HG03378 (cell line): Measurements from ENCODE around the gene RAD51D.
A peak's percentile ranks its signal among the peaks of the same experiment; 100 is the strongest.
"Not testable (repeated sequence)": the region's sequence is repeated elsewhere in the genome, so short reads cannot be mapped to it uniquely, and the experiment has no call there.

ENCODE experiments used
- ATAC-seq: cut with Tn5 transposase; IDR thresholded peaks from one replicate; pipeline ENCODE4 v1.9.1; 2021; ENCODE audit warnings: mild to moderate bottlenecking, moderate library complexity; ENCODE audit not compliant: unreplicated experiment

Gene RAD51D

DNA sequence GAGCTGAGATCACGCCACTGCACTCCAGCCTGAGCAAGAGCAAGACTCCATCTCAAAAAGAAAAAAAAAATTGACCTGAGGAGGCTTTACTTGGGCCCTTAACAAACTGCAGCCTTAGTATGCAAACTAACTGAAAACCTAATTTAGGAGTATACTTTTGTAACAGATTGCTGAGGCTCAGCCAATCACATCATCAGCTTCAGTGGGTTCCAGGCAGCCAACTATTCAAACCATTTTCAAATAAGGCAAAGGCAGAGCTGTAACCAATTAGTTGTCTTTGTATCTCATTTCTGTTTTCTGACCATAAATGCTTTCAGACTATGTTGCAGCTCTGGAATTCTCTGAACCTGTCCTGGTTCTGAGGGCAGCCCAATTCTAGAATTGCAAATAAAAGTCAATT is 23.9 kb downstream of the RAD51D start:
- ATAC-seq: no peak

DNA sequence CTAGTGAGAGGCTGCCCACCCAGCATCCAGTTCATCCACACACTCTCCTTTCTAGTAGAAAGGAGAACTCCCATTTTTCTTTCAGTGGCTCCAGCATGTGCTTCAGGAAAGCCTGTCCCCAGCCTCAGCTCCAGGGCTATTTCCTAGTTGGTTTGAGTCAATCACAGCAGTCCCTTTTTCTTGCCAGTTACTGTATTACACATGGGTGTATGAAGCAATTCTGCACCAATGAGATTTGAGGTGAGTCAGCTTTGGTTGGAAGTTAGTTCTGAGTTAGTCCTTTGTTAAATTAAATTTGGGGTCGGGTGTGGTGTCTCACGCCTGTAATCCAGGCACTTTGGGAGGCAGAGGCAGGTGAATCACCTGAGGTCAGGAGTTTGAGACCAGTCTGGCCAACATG is 24.8 kb downstream of the RAD51D start:
- ATAC-seq: no peak

DNA sequence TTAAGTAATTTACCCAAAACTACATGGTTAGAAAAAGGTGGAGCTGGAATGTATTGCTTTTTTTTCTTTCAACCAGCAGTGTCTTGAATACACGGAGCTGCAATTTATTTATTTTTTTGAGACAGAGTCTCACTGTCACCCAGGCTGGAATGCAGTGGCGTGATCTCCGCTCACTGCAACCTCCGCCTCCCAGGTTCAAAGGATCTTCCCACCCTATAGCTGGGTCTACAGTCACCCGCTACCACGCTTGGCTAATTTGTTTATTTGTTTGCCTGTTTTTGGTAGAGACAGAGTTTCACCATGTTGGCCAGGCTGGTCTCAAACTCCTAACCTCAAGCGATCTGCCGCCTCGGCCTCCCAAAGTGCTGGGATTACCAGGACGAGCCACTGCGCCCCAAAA is 29.0 kb downstream of the RAD51D start:
- ATAC-seq: not testable (repeated sequence)

DNA sequence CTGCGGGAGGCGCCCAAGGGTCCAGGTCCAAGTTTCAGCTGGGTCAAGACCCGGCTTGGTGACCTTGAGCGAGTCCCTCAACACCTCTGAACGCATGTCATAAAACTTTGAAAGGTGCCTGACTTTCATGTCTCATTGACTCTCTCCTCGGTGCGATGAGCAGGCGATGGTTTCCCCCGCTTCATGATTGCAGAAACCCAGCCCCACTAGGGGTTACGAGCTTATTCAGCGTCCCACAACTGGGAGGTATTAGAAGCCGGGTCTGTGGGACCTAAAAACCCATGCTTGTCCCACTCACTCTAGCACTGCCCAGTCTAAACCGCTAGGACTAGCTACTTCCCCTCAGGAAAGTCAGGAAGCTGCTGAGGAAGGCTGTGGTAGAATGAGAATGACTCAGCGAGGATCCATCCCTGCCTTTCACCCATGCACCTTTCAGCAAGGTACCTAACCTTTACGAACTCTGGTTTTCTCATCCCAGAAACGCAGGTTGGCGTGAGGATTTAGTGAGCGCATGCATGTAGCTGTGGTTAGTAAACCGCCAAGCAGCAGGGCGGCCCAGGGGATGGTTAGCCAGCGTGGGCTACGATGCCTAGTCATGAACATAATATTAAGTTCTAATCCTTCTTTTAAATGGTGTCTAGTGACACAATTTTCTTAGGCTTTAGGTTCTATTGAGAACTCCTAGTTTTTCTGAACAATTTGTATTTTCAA is 29.9 kb downstream of the RAD51D start:
- peak; percentile 22 for ATAC-seq

DNA sequence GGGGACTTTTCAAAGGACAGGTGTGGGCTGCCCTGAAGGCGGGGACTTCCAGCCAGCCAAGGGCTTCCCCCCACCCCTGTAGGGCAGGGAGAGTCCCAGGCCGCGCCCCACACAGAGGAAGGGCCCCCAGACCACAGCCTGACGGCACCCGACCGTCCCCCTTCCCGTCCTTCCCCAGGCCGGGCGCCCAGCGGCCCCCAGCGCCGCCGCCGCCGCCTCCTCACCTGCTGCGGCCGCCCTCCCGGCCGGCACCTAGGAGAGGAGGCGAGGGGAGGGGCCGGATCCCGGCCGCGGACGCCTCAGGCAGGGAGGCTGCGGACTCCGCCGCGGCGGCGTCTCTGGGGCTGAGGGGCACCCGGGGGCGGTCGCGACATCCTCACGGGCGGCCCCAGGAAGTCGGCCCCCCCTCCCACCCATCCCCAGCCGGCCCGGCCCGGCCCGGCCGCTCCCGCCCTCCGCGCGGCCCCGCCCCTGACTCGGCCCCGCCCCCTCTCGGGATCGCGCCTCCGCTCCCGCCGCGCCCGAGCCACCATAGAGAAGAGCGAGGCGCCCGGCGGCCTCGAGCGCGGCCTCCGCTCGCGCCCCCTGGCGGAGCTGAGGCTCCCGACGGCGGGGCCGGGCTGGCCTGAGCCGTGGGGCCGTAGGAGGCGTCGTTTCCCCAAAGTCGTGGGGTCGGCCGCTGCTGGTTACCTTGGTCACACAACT is 30.6 kb downstream of the RAD51D start:
- peak; percentile 44 for ATAC-seq

DNA sequence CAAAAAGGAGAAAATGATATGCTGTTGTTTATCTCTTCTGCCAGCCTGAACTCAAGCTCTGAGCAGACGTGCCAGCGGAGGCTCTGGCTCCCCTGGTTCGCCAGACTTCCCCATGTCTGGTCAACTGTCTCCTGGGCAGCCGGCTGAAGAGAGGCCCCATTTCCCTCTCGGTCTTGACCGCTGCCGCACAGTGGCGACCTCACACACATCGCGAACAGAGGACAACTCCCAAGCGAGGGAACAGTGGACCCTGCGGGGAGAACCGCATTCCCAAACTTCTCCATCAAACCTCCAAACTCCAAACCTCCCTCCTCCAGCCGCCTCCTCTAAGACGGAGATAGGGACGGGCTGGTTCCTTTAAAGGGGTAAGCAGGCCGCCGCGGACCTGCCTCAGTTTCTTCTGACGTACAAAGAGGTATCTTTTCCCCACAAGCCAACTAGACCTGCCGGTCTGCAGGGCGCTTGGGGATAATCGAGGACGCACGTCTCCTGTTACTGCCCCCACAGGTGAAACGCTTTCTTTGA is 31.2 kb downstream of the RAD51D start:
- ATAC-seq: peak; percentile 16

DNA sequence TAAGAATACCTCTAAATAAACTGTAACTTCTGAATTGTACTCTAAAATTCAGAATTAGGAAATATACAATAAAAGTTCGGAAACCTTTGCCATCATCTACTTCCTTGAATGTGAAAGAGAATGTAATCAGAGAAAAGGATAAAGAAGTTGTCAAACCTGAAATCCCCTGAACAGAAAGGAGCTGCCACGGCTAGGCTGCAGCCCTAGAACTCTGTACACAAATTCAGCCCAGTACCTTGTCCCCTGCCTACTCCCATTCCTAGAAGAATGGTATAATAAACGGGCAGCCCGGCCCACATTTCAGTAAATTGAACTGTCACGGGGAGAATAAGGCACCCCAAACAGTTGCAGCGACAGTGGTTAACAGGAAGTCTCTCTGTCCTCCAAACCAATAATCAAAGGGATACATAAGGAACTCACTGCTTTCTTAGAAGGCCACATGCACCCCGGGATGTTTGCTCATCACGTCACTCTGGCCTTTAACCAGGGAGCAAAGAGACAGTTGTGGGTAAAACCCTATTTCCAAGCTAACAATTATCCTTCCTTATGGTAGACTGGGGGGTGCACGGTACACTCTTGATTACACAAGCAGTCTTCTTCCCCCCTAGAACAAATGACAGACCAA is 31.8 kb downstream of the RAD51D start:
- no peak for ATAC-seq

DNA sequence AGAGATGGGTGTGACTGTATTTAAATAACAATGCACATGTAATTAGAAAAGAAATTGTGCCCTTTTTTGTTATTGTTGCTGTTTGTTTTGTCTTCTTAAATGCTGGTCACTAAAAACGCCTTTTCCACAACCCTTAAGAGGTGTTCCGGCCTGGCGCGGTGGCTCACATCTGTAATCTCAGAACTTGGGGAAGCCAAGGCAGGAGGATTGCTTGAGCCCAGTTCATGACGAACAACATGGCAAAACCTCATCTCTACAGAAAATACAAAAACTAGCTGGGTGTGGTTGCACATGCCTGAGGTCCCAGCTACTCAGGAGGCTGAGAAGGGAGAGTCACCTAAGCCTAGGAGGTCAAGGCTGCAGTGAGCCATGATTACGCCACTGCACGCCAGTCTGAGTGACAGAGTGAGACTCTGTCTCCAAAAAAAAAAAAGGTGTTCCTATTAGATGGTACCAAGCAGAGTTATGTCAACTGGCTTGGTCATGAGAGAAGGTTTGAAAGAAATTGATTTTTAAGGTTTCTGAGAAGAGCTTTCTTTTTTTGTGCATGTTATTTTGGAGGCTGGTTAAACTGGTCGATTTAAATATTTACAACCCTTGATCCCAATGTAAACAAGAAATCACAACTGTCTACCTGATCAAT is 32.6 kb downstream of the RAD51D start:
- no peak for ATAC-seq

DNA sequence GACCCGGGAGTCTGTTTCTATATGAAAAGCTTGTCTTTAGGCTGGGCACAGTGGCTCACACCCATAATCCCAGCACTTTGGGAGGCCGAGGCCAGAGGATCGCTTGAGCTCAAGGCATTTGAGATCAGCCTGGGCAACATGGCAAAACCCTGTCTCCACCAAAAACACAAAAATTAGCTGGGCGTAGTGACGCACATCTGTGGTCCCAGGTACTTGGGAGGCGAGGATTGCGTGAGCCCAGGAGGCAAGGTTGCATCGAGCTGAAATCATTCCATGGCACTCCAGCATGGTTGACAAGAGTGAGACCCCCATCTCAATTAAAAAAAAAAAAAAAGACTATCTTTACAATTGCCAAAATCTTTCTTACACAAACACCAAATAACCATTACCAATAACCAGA is 33.5 kb downstream of the RAD51D start:
- no peak for ATAC-seq

DNA sequence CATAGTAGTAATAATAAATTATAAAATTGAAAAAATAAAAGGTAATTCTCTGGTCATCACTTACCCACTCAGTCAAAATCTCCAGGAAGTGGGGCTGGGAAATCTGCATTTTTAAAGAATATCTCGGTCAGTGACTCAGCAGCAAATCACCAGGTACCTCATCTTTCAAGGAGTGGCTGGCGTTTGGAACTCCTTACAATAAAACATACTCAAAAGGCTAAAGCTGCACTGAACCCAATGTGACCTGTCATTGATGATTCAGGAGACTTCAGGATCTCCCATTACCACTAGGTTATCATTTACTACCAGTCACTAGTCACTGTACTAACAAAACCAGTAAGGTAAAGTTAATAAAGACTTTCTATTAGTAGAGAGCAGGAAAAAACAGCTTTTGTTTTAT is 34.7 kb downstream of the RAD51D start:
- no peak for ATAC-seq

DNA sequence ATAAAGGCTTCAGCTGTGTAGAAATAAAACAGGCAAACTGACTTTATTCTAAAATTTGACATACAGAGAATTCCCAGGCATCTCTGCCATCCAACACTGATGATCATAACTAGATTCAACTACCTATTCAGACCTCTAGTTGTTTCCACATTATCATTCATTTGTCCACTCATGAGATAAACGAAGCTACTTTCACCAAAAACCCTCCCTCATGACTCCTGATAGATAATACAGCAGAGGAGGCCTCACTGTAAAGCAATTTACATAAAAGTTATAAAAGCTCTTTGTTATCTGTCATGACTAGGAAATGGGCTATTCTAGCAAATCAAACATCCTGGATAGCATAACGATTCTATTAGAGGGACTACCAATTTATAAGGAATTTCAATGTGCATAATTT is 36.6 kb downstream of the RAD51D start:
- ATAC-seq: no peak

DNA sequence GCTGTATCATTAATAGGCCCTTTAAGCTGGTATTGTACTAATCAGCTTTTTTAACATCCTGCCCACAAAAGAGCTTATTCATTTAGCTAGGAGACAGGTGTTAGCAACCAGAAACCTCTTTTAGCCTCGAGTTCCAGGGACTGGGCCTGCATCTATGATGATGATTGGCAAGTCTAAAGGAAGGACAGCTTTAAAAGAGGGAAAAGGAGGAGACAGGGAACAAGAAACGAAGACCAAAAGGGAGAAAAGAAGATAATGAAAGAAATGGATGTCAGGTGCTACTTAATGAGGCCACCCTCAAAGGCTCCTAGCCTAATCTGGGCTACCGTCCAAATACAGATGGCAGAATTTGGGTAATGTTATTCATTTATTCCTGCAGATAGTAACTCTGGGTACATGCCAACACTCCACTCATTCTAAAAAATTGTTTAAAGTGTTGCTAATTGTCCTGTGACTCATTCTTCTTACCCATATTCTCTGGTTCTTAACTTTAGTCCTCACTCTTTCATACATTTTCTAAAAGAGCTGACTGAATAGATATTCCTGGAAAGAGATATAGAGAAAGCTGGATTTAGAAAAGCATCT is 37.5 kb downstream of the RAD51D start:
- no peak for ATAC-seq

DNA sequence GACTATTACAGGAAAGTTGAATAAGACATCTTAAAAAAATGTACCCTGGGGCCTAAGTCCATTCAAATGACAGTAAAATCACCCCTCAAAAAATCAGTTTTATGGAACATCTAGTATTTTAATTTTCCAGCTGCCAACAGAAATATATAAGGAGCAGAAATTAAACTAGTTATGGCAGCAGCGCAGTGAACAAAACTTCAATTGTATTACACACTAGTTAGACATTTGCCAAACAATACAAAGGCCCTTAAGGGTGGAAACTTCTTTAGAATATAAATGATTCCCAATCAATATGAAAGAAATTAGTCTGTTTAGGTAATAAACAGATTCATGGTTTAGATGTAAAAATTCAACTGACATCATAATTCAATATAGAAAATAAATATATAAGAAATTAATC is 38.0 kb downstream of the RAD51D start:
- no peak for ATAC-seq

DNA sequence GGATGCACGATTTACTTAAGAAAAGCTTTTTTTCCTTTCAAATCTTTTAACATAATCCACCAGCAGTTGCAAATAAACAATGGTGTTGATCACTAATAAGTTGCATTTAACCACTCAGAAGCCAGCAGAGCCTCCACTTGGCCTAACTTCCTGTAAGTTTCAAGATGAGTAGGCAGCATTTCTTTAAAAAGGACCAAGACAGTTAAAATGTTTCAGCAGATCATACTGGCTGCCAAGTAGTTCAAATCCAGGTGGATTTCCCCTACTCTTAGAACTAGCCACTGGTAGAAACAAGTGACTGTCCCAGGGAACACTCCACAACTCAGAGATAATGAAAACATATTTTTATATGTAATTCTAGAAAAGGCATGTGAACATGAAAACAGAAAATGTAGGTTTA is 39.1 kb downstream of the RAD51D start:
- peak; percentile 67 for ATAC-seq

DNA sequence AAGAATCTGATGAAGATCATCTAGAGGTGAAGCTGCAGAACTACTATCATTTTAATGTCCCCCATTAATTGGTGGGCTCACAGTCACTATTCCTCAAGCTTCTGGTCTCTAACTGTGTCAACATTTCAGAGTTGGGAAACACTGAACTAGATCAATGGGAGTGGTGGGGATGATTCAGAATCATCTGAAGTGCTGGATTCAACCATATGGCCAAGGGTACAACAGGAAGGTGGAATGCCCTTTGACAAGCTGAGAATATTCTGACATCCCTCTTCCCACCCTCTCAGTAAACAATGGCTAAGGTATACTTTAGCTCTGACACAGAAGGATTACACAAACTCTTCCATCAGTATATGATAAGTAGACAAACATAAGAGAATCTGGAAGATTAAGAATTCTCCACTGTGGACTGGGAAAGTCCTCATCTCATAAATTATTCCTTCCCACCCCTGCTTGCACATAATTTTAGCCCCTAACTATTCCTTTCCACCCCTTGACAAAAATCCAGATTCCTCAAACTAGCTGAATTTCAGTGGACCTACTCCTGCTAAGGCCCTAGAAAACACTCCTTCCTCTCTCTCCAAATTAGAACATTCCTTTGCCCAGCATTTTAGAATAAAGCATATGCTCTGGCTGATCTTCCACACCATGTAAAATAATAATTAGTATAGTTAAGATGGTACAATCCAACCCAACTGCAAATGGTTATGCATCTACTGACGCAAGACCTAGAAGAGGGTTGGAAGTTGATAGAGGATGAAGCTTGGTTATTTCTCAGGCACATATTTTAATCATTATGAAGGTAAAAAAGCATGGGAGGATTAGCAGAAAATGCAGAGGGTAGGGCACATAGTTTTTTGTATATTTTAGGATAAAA is 39.9 kb downstream of the RAD51D start:
- no peak for ATAC-seq

DNA sequence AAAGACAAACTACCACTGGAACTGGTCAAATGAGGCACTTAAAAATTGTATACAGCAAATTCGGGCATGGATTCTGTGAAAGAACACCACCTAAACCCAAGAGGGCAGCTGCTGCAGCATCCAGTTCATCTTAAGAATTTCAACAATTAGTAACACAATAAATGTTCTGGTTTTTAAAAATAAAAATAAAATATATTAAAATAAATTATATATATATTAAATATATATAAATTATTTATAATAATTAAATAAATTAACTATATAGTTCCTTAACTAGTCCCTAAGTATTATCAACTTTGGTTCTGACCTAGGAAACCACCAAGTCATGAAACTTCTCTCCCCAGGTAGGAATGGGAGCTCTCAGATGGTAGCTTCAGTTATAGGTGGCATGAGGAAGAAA is 42.8 kb downstream of the RAD51D start:
- ATAC-seq: no peak

DNA sequence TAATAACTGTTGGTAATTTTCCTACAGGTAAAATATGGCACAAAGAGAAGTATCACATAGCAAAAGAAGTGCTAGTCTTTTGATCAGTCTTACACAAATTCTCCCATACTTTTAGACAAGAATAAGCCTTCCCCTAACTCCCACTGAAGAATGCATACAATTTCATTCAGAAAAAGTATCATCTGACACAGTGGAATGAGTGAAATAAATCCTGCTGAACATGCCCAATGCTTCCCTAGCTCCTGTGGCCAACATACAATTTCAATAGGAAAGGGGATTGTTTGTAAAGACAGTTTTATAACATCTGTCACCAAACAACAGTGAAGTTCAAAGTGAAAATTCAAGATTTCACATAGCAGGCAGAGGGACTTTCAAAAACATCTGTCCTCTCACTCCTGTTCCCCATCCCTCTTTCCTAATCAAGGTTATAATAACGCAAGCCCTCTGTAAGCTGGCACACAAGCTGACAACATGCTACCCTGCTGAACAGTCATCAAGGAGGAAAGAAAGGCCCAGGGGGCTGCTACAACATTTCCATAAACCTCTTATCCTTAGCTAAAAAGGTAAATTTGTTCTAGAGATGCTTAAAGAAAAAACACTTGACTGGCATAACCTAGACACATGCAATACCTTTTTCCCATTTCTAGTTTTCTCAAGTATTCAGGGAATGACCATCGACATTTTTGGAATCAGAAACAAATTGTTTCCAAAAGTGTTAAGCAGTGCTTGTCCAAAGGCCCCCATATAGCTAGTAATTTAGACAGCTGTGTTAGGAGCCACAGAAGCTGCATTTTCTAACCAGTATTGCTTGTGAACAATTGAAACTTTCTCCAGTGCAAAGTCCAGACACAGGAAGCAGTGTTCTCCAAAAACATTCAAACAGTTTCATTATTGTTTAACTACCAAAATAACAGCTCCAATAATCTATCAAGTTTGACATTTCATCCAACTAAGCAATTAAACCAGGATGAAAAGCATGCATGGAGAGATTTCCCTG is 44.7 kb downstream of the RAD51D start:
- no peak for ATAC-seq

DNA sequence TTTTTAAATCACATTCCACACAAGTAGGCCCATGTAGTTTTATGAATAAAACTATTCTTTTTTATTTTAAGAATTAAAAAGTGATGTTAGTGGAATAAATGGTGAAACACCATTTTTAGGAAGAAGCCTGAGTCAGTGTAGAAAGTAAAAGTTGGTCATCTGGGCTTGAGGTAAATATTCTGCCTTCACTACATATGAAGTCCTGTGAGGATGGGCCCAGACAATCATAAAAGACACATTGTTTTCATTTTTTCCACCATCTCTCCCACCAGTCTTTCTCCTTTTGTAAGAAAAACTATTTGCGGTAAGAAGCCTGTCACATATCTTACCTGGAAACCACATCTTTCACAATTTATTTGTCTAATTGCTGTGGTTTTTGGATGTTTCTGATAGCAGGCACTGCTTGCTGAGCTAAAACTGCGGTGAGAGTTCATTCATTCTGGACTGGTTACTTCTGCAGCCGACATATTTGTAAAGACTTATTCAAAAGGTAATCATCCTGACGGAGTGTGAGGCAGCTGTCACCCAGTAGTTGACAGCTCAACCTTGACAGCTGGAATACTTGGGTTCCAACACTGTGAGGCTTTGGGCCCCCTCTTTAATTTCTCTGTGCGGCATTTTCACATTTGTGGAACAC is 45.6 kb downstream of the RAD51D start:
- no peak for ATAC-seq
